Adrenal gland (tissue), 5 donors: ENCODE data around the gene ACTR5.

Source experiments
- CTCF ChIP-seq, 6 experiments: fragments of 450-650 bp in 4 of 6; fragments of 200-600 bp in 2 of 6; sonication (generic) in 1 of 6; IDR thresholded peaks; 1 replicate in 5 of 6; 2 replicates in 1 of 6; pipeline versions ENCODE4 v1.5.1 to v1.8.0; 2016 to 2021; ENCODE audit warnings: antibody characterized with exemption in 6 of 6, mild to moderate bottlenecking in 2 of 6, moderate library complexity in 1 of 6
- POLR2A ChIP-seq, 2 donors: fragments of 450-650 bp; IDR thresholded peaks; one replicate each; pipeline ENCODE4 v1.6.1; 2017; ENCODE audit warnings: antibody characterized with exemption in 2 of 2, mild to moderate bottlenecking in 2 of 2, moderate library complexity in 1 of 2
- donor health status: DM: no; HTN: no; CAD: no.

- TF ChIP-seq POLR2A (IDR thresholded peaks at IDR 0.05), result no peak
- no peak for TF ChIP-seq CTCF (IDR thresholded peaks at IDR 0.05)
These were observed 62.8 kb downstream of the ACTR5 start for GRCh38 chr20:38810926-38811630.
